IMR-90 (cell line): ENCODE results near the gene RPL10. TPM values are rescaled to one million over a fixed set of nuclear protein-coding genes. Genes with fewer than 3 reads are reported as not detected.
A peak's percentile ranks its signal among the peaks of the same experiment; 100 is the strongest.

Experiments used
- ATAC-seq: fragments of 200-7000 bp; cut with Tn5 transposase; 2 replicates; pipeline ENCODE4 v1.9.1; 2020; ENCODE audit warnings: low read depth, mild to moderate bottlenecking, moderate library complexity
- BruUV-seq: library from RNA; stranded (reverse); fragments of 400-500 nt; replicated peaks from 2 replicates; lab custom pipeline; 2021; lab: Mats Ljungman, UMichigan
- CTCF ChIA-PET: fragments of 300-600 bp; formaldehyde crosslinking; extraction: SDS; loops from one replicate; lab custom pipeline; 2021; ENCODE audit warnings: antibody characterized with exemption; lab: Yijun Ruan, JAX
- POLR2A ChIA-PET: fragments of 300-600 bp; sonication (Branson Sonifier 250); formaldehyde crosslinking; loops from one replicate; lab custom pipeline; 2022; ENCODE audit warnings: antibody characterized with exemption; ENCODE audit not compliant: unreplicated experiment; lab: Charles Lee
- DNase-seq: peaks from one replicate; pipeline ENCODE4 v3.0.0; 2013
- H2AFZ ChIP-seq: replicated peaks from 2 replicates; pipeline ENCODE3; 2013; ENCODE audit warnings: low read length, mild to moderate bottlenecking; ENCODE audit not compliant: poor library complexity
- H2AK5ac ChIP-seq: 2 replicates; pipeline ENCODE4 v1.6.1; 2013; ENCODE audit warnings: low read depth, low read length, inconsistent platforms
- H2AK9ac ChIP-seq: replicated peaks from 2 replicates; pipeline ENCODE3; 2013; ENCODE audit warnings: mild to moderate bottlenecking, low read depth, low read length, moderate library complexity; ENCODE audit not compliant: poor library complexity
- H2BK120ac ChIP-seq: 2 replicates; pipeline ENCODE4 v1.6.1; 2013; ENCODE audit warnings: low read depth, low read length, inconsistent platforms
- H2BK15ac ChIP-seq: 3 replicates; pipeline ENCODE4 v1.6.1; 2013; ENCODE audit warnings: low read depth, low read length, inconsistent platforms
- H2BK20ac ChIP-seq: 2 replicates; pipeline ENCODE4 v1.6.1; 2013; ENCODE audit warnings: low read depth, mild to moderate bottlenecking, inconsistent platforms, low read length, moderate library complexity
- H2BK5ac ChIP-seq: 2 replicates; pipeline ENCODE4 v1.6.1; 2013; ENCODE audit warnings: mild to moderate bottlenecking, low read depth, low read length, inconsistent platforms; ENCODE audit not compliant: poor library complexity, severe bottlenecking
- H3K14ac ChIP-seq: replicated peaks from 2 replicates; pipeline ENCODE4 v1.6.1; 2013; ENCODE audit warnings: low read depth, low read length, inconsistent platforms
- H3K18ac ChIP-seq: 2 replicates; pipeline ENCODE4 v1.6.1; 2013; ENCODE audit warnings: low read depth, low read length, control low read depth
- H3K23ac ChIP-seq: 2 replicates; pipeline ENCODE4 v1.6.1; 2013; ENCODE audit warnings: low read depth, low read length, inconsistent platforms
- H3K27ac ChIP-seq: 2 replicates; pipeline ENCODE4 v1.5.1; 2013; ENCODE audit warnings: mild to moderate bottlenecking, control low read depth, low read length; ENCODE audit not compliant: insufficient read depth
- H3K27me3 ChIP-seq: 2 replicates; pipeline ENCODE4 v1.6.1; 2013; ENCODE audit warnings: low read length; ENCODE audit not compliant: control insufficient read depth, insufficient read depth
- H3K36me3 ChIP-seq: 2 replicates; pipeline ENCODE4 v1.6.1; 2013; ENCODE audit warnings: low read length, mixed read lengths; ENCODE audit not compliant: control insufficient read depth, insufficient read depth
- H3K4ac ChIP-seq: 2 replicates; pipeline ENCODE4 v1.6.1; 2013; ENCODE audit warnings: low read depth, low read length, inconsistent platforms
- H3K4me1 ChIP-seq: 2 replicates; pipeline ENCODE4 v1.6.1; 2013; ENCODE audit warnings: low read length, mixed read lengths; ENCODE audit not compliant: control insufficient read depth, insufficient read depth
- H3K4me2 ChIP-seq: 2 replicates; pipeline ENCODE4 v1.6.1; 2013; ENCODE audit warnings: low read depth, mild to moderate bottlenecking, control low read depth, low read length, moderate library complexity
- H3K4me3 ChIP-seq: 2 replicates; pipeline ENCODE4 v1.5.1; 2013; ENCODE audit warnings: low read depth, mild to moderate bottlenecking, control low read depth, low read length, moderate library complexity; ENCODE audit not compliant: insufficient read depth
- H3K56ac ChIP-seq: 2 replicates; pipeline ENCODE4 v1.6.1; 2013; ENCODE audit warnings: low read length, inconsistent platforms; ENCODE audit not compliant: insufficient read depth; ENCODE audit errors: extremely low read depth
- H3K79me1 ChIP-seq, 2 experiments: 2 replicates each; pipeline ENCODE4 v1.6.1; 2013; ENCODE audit warnings: low read length in 2 of 2, inconsistent platforms in 1 of 2, low read depth in 1 of 2
- H3K9ac ChIP-seq: 2 replicates; pipeline ENCODE4 v1.6.1; 2013; ENCODE audit warnings: low read depth, low read length, control low read depth
- H3K9me1 ChIP-seq: 2 replicates; pipeline ENCODE4 v1.6.1; 2013; ENCODE audit warnings: low read length, inconsistent platforms; ENCODE audit not compliant: insufficient read depth
- H3K9me3 ChIP-seq: 2 replicates; pipeline ENCODE4 v1.6.1; 2013; ENCODE audit warnings: low read length; ENCODE audit not compliant: control insufficient read depth, insufficient read depth
- H4K20me1 ChIP-seq: 2 replicates; pipeline ENCODE4 v1.6.1; 2013; ENCODE audit warnings: low read length, inconsistent platforms; ENCODE audit not compliant: insufficient read depth
- H4K5ac ChIP-seq: 2 replicates; pipeline ENCODE4 v1.6.1; 2013; ENCODE audit warnings: mild to moderate bottlenecking, low read depth, low read length, control low read depth
- H4K8ac ChIP-seq, 2 experiments: 2 replicates each; pipeline ENCODE4 v1.6.1; 2013; ENCODE audit warnings: low read depth in 2 of 2, low read length in 2 of 2, control low read depth in 1 of 2, inconsistent platforms in 1 of 2
- H4K91ac ChIP-seq: 2 replicates; pipeline ENCODE4 v1.6.1; 2013; ENCODE audit warnings: low read depth, low read length, inconsistent platforms; ENCODE audit not compliant: insufficient read depth
- POLR2A ChIP-seq: IDR thresholded peaks from 2 replicates; pipeline ENCODE4 v1.6.1; 2012; ENCODE audit warnings: mild to moderate bottlenecking, low read depth, low read length
- RCOR1 ChIP-seq: IDR thresholded peaks from 2 replicates; pipeline ENCODE4 v1.6.1; 2012; ENCODE audit warnings: mild to moderate bottlenecking, low read length, improper control_type of control experiment; ENCODE audit not compliant: insufficient replicate concordance
- WGBS, 2 experiments: methylation state at CpG; one replicate each; pipeline versions ENCODE4 v1.1.5 to v1.1.7; 2013; ENCODE audit warnings: missing lambda C conversion rate in 2 of 2; ENCODE audit not compliant: insufficient read length in 1 of 2; ENCODE audit errors: extremely low coverage in 2 of 2; 5-methylcytosine and 5-hydroxymethylcytosine counted together
- dilution Hi-C: fragments of 300-500 bp; cut with HindIII; formaldehyde crosslinking; loops from one replicate; pipeline ENCODE4 v1.14.3; 2018; ENCODE audit warnings: low sequenced_read_pairs; ENCODE audit not compliant: unreplicated experiment
- in situ Hi-C: fragments of 300-500 bp; cut with MboI; formaldehyde crosslinking; loops from 3 replicates; pipeline ENCODE4 v1.14.3; 2019; ENCODE audit warnings: low sequenced_read_pairs, inconsistent platforms, mixed read lengths
- intact Hi-C: fragments of 100-400 bp; cut with micrococcal nuclease; formaldehyde crosslinking; loops from 2 replicates; pipeline ENCODE4 v1.10.0; 2022
- polyA plus RNA-seq, 3 experiments: library from polyadenylated mRNA; depleted of rRNA; stranded (reverse); fragments of >200 nt; gene quantifications; 2 replicates each; pipeline ENCODE4 v1.2.3, GENCODE V29; 2012; ENCODE audit warnings: low replicate concordance in 1 of 3
- total RNA-seq: library from RNA; depleted of rRNA; stranded (reverse); fragments of >200 nt; gene quantifications from 2 replicates; pipeline ENCODE4 v1.2.3, GENCODE V29; 2012

RPL10 gene
- total and polyA plus RNA-seq, 2 of the 4 experiments (the other 2 are of a cell fraction) = 1,582 to 7,467 TPM

DNA sequence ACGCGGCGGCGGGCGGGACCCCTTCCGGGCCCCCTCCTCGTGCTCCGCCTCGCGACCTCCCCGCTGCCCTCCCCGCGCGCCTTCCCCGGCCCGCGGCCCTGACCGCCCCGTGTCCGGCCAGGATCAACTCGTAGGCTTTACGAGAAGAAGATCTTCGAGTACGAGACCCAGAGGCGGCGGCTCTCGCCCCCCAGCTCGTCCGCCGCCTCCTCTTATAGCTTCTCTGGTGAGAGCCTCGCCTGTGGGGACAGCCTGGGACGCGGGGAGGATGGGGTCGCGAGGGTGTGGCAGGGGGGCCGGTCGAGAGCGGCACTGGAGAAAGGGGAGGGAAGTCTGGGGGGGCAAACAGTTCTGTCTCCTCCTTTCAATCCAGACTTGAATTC, 18.6 kb upstream of the RPL10 start:
- TF ChIP-seq POLR2A (peak; percentile 12), RCOR1 (no peak)
- TSS peak; percentile 95 for BruUV-seq
- DNase-seq (no peak), ATAC-seq (no peak)
- peak overlapping the region; percentile 49 for H2AK5ac ChIP-seq
- 0 out of 2 replicates have a peak overlapping the region, but pooled peaks have one; percentile 30 for H4K5ac ChIP-seq
- H3K4me1 ChIP-seq = peaks cover 13% of the 10 kb centered on the region
- intact Hi-C loops (no loop called here), in situ Hi-C loops (no loop called here), dilution Hi-C loops (no loop called here)
- peak overlapping the region; percentile 96 for H3K4me3 ChIP-seq
- H4K20me1 ChIP-seq = peaks cover 17% of the 10 kb centered on the region
- peak overlapping the region; percentile 97 for H2AK9ac ChIP-seq
- H3K36me3 ChIP-seq = peaks cover 11% of the 10 kb centered on the region; the same call in 1 of the 2 replicates
- peak overlapping the region; percentile 34; the same call in 1 of the 2 replicates for H3K18ac ChIP-seq
- H3K27me3 ChIP-seq = no peaks in the 10 kb centered on the region
- no peak overlapping the region for H2BK20ac ChIP-seq
- H4K91ac ChIP-seq = peak overlapping the region; percentile 35
- H3K9me1 ChIP-seq = 0 out of 2 replicates have a peak, but pooled peaks cover 5% of the 10 kb centered on the region
- POLR2A ChIA-PET = interaction anchor here (0.5 to 0.8 kb wide), 4 partner anchors 9 to 787 kb away, joined by 3 to 7 read pairs (median 3); no protein-coding TSS in a partner anchor
- H2BK5ac ChIP-seq = peak overlapping the region; percentile 79
- peak overlapping the region; percentile 89 for H3K4me2 ChIP-seq
- peak overlapping the region; percentile 86 for H3K4ac ChIP-seq
- no peaks in the 10 kb centered on the region for H3K9me3 ChIP-seq
- H2BK120ac ChIP-seq = no peak overlapping the region
- H3K23ac ChIP-seq = peak overlapping the region; percentile 91; the same call in 1 of the 2 replicates
- peak overlapping the region; percentile 66; a peak in 3 of 4 replicates for H4K8ac ChIP-seq
- H3K14ac ChIP-seq = peak overlapping the region; percentile 79
- H2BK15ac ChIP-seq = no peak overlapping the region
- CTCF ChIA-PET = no interaction called here
- peak overlapping the region; percentile 94 for H3K9ac ChIP-seq
- H3K79me1 ChIP-seq = peaks cover 0 to 30% of the 10 kb centered on the region in 2 experiments; a peak in 3 of 4 replicates
- peak overlapping the region; percentile 93 for H3K27ac ChIP-seq
- 42% methylated on average over 6 of the region's 38 CpGs; no CpG with 5 or more reads in 1 of the 2 experiments for WGBS, 2 experiments
- peak overlapping the region; percentile 79 for H2AFZ ChIP-seq
- H3K56ac ChIP-seq = peak overlapping the region; percentile 52; the same call in 1 of the 2 replicates
